HG02610 (cell line): Measurements from ENCODE around the gene ISCU.
"Not testable (repeated sequence)": the region's sequence is repeated elsewhere in the genome, so short reads cannot be mapped to it uniquely, and the experiment has no call there.

Experiments
- ATAC-seq: cut with Tn5 transposase; IDR thresholded peaks from one replicate; pipeline ENCODE4 v1.9.1; 2021; ENCODE audit warnings: mild to moderate bottlenecking, moderate library complexity; ENCODE audit not compliant: unreplicated experiment

The ISCU gene

DNA sequence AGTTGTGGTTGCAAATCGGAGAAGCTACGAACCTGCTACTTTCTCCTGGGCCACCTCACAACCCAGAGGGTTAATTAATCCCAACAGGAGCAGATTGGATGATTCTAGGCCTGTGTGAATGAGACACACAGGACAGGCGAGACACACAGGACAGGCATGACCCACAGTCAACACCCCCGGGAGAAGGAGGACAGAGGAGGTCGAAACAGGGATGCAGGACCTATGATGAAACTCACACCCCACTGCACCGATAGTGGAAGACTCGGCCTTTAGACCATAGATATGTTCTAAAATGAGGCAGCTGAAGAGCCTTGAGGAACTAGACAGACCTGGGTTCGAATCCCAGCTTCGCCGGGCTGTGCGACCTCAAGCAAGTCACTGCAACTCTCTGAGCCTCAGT, 23.9 kb downstream of the ISCU start:
- ATAC-seq, result no peak

GRCh38 chr12:108587826-108588225, 25.4 kb downstream of the ISCU start:
- no peak for ATAC-seq

DNA sequence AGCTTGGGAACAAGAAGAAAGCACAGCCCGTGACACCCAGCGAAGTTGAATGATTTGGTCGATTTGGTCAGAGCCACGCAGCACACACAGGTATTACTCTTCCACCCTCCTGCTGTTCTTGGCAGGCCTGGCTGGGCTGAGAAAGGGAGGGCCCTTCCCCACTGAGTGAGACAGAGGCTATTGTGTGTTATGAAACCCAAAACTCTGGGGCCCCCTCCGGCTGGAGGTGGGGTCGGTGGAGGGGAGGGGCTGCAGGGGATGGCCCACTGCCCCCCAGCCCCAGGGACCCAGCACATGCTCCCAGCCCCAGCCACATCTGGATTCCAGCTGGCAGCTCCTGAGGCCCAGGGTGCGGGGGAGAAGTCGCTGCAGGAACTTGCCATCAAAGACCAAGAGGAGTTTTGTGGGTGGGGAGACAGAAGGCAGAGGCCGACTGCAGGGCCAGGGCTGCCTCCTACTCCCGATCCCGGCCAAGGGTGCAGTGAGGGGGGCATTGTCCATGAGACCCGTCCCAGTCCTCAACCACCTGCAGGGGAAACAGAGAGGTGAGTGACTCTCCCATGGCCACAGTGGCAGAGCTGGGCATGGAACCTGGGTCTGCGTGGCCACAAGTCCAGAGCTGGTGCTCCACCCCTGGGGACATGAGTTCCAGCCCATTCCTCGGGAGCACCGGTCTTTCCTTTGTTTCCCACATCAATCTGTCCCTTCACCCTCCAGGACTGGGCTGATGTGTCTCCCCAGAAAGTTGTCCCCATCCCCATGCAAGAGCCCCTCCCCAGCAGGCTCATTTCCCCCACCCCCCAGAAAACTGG, 26.8 kb downstream of the ISCU start:
- no peak for ATAC-seq

DNA sequence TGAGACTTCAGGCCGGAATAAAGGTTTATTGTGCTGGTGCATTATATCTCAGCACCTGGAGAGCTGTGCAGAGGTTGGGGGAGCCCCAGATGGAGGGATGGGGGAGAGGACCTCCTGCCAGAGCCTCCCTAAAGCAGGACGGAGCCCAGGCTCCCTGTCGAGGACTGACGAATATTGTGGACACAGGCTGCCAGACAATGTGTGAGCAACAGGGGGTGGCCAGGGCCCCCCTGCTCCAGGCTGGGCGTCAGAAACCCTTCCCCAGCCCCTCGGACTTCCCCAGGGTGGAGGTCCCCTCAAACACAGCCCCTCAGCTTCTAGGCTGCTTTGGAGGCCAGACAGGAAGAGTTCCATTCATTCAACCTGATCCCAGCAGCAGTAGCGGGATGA, 27.4 kb downstream of the ISCU start:
- ATAC-seq, result no peak

- ATAC-seq, result not testable (repeated sequence)
Measured at GRCh38 chr12:108590463-108590862, 28.1 kb downstream of the ISCU start.

DNA sequence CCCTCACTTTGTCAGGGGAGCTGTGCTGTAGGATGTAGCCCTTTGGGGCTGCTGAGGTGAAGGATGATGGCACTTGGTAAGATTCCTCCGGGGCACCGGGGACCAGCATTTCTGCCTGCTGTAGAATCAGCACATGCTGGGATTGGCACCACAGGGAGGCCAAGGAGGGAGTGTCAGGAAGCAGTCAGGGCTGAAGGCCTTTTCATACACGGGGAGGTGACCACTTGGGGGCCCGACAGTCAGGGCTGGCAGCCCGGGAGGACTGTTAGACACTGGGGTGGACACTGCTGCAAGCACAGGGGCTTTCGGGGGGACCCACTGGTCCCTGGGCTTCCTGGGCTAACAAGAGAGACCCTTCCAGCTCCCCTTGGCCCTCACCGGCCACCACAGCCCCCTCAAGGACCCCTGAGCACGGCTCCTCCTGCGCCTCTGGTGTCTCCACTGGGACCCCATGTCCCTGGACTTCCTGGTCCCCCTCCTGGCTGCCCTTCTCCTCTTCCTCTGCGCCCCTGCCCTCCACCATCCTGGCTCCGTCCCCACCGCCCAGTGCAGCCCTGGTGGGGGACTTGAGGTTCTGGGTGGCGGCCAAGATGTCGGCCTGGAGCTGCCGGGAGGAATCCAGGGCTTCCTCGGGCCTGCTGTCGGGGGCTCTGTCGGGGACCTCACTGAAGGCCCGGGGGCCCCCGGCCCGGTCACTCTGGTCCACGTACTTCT, 29.0 kb downstream of the ISCU start:
- ATAC-seq, result no peak

- no peak for ATAC-seq
Measured at GRCh38 chr12:108592033-108592909, 29.9 kb downstream of the ISCU start.

GRCh38 chr12:108594323-108594903, 32.0 kb downstream of the ISCU start:
- ATAC-seq, result no peak

DNA sequence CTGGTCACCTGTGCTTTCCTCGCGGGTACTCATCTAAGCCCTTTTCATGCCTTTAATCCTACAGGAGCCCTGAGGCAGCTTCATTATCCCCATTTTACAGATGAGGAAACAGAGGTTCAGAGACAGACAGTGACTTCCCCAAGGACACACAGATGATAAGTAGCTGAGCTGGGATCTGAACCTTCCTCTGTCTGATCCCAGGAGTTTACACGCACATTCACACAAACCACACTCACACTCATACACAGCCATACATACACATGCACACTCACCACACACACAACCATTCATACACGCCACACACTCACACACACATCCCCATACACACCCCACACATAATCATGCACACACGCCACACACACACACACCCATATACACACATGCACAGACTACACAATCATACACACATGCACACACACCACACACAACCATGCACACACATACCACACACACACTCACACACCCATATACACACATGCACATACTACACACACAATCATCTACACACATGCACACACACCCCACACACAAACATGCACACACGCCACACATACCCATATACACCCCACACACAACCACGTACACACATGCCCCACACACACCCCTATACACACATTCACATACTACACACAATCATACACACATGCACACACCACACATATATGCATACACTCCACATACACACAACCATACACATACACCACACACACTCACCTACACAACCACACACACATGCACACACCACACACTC, 32.7 kb downstream of the ISCU start:
- no peak for ATAC-seq

GRCh38 chr12:108595711-108596647, 33.6 kb downstream of the ISCU start:
- ATAC-seq, result no peak

GRCh38 chr12:108596854-108597558, 34.6 kb downstream of the ISCU start:
- ATAC-seq, result no peak

DNA sequence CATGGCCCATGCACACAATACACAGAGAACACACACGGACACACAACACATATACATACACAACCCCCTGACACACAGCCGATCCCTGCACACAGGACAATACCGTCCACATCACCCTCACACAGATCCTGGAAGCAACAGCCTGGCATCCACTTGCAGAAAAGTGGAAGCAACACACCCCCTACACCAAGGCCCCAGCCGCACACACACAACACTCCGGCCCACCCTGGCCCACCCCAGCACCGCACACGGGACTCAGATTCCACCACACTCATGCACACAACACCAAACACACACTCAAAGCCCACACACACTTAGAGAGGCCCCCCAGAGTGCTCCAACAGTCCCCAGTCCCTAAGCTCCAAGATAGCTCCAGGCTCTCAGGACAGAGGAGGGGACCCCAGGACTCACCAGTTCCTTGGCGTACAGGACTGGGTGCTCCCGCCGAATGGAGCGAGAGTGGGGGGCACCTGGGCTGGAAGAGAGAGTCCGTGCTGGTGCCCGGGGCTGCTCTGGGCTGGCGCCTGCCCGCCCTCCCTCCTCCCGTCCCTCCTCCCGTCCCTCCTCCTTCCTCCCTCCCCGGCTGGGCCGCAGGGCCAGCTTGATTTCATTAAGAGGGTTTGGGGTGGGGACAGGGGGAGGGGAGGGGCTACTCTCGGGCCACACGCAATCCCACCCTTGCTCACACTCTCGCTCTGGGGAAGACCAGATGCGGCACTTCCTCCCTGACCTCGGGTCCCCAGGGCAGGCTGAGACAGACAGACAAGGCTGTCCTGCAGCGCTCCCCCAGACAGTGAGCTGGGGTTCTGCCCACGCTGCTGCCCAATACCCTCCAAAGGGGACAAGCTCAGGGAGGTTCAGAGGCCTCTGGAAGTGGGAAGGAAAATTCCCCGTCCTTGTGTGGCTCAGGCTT, 35.4 kb downstream of the ISCU start, which contains the start of gene TMEM119:
Gene TMEM119, minus strand, starts transcription at position 526 of the 913 bp plus-strand sequence. CDS start 5,701 bp downstream, outside the sequence.
- ATAC-seq, result no peak

DNA sequence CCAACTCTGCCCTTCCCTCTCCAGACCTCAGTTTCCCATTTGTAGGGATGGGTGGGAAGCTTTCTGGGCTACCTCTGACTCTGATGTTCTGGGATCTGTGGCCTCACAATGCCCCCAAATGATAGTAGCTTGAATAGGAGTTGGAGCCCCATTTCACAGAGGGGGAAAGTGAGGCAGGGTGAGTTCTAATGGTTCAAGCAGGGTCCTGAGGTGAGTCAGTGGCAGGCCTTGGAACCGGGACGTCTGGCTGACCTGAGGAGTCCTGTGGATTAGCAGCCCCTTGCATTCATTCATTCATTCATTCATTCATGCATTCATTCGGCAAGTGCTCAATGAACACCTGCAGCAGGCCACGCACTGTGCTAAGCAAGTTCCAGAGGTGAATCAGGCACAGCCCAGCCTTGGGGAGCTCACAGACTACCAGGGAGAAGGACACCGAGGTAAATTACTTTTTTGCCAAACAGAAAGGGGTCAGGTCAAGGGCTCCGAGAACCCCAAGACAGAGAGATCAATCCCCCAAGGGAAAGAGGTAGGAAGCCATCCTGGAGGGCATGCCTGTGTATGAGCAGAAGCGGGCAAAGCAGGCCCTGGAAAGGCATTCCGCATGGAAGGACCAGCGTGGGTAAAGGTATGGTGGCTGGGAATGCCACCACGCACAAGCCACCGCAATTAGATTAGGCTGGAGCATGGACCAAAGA, 36.3 kb downstream of the ISCU start:
- no peak for ATAC-seq

GRCh38 chr12:108599541-108599940, 37.1 kb downstream of the ISCU start:
- no peak for ATAC-seq

- ATAC-seq, result no peak
Measured at GRCh38 chr12:108599948-108600701, 37.7 kb downstream of the ISCU start.

- no peak for ATAC-seq
Measured at GRCh38 chr12:108600702-108601007, 38.3 kb downstream of the ISCU start.
